ENCODE data around the gene ANAPC2. TPM values are rescaled to one million over a fixed set of nuclear protein-coding genes. Genes with fewer than 3 reads are reported as not detected.

Gene ANAPC2
- total RNA-seq, 1 donor from 2014 or later, result 39.2 TPM

- Histone ChIP-seq H3K27ac (ENCODE audit: low read depth, low read length) (no peak overlapping the region), H3K27me3 (ENCODE audit: insufficient read depth, low read length) (peaks cover 18% of the 10 kb centered on the region), H3K4me3 (ENCODE audit: insufficient read depth, low read depth, low read length) (no peak overlapping the region), H3K4me1 (ENCODE audit: insufficient read depth, low read length) (no peaks in the 10 kb centered on the region), H3K36me3 (ENCODE audit: insufficient read depth, low read length) (peaks cover 3% of the 10 kb centered on the region), H4K20me1 (ENCODE audit: insufficient read depth, low read length) (peaks cover 17% of the 10 kb centered on the region), H3K79me2 (ENCODE audit: insufficient read depth, low read length) (no peaks in the 10 kb centered on the region), H2AFZ (ENCODE audit: low read depth, low read length) (no peak overlapping the region), H3K9ac (ENCODE audit: low read length) (no peak overlapping the region), H3K4me2 (ENCODE audit: low read length) (no peak overlapping the region), H3K9me3 (ENCODE audit: insufficient read depth, low read depth, low read length) (no peaks in the 10 kb centered on the region)
- no peaks in the 10 kb centered on the region for H3K4me1 Mint-ChIP-seq (ENCODE audit: low read depth, unreplicated experiment)
- peaks cover 7% of the 10 kb centered on the region for H3K36me3 Mint-ChIP-seq (ENCODE audit: low read depth, unreplicated experiment)
- FAIRE-seq, result no peak
- no peak for TF ChIP-seq EZH2 (IDR thresholded peaks at IDR 0.05; ENCODE audit: insufficient read depth, low read length)
- H3K27me3 Mint-ChIP-seq (ENCODE audit: low read depth, unreplicated experiment), result peaks cover 15% of the 10 kb centered on the region
- H3K27ac Mint-ChIP-seq (ENCODE audit: unreplicated experiment), result no peak overlapping the region
- no peak overlapping the region for H3K4me3 Mint-ChIP-seq (ENCODE audit: unreplicated experiment)
- H3K9me3 Mint-ChIP-seq (ENCODE audit: unreplicated experiment), result no peaks in the 10 kb centered on the region
- no peak for DNase-seq (ENCODE audit: low read depth)
These were observed 15.2 kb downstream of the ANAPC2 start for GRCh38 chr9:137172901-137173795.

GRCh38 chr9:137171149-137171900 is 17.0 kb downstream of the ANAPC2 start:
- FAIRE-seq, result no peak
- TF ChIP-seq EZH2 (IDR thresholded peaks at IDR 0.05; ENCODE audit: insufficient read depth, low read length) (no peak), CTCF (IDR thresholded peaks at IDR 0.05; ENCODE audit: insufficient read depth, low read depth, low read length) (no peak)
- Histone ChIP-seq H3K27me3 (ENCODE audit: insufficient read depth, low read length) (peaks cover 25% of the 10 kb centered on the region), H3K9me3 (ENCODE audit: insufficient read depth, low read depth, low read length) (no peaks in the 10 kb centered on the region), H3K36me3 (ENCODE audit: insufficient read depth, low read length) (no peaks in the 10 kb centered on the region), H3K27ac (ENCODE audit: low read depth, low read length) (no peak overlapping the region), H3K4me1 (ENCODE audit: insufficient read depth, low read length) (no peaks in the 10 kb centered on the region), H3K4me2 (ENCODE audit: low read length) (no peak overlapping the region), H3K79me2 (ENCODE audit: insufficient read depth, low read length) (no peaks in the 10 kb centered on the region), H4K20me1 (ENCODE audit: insufficient read depth, low read length) (peaks cover 7% of the 10 kb centered on the region), H3K4me3 (ENCODE audit: insufficient read depth, low read depth, low read length) (no peak overlapping the region), H2AFZ (ENCODE audit: low read depth, low read length) (no peak overlapping the region), H3K9ac (ENCODE audit: low read length) (no peak overlapping the region)
- H3K27ac Mint-ChIP-seq (ENCODE audit: unreplicated experiment), result no peak overlapping the region
- H3K9me3 Mint-ChIP-seq (ENCODE audit: unreplicated experiment), result no peaks in the 10 kb centered on the region
- no peaks in the 10 kb centered on the region for H3K4me1 Mint-ChIP-seq (ENCODE audit: low read depth, unreplicated experiment)
- no peak overlapping the region for H3K4me3 Mint-ChIP-seq (ENCODE audit: unreplicated experiment)
- no peak for DNase-seq (ENCODE audit: low read depth)
- no peaks in the 10 kb centered on the region for H3K36me3 Mint-ChIP-seq (ENCODE audit: low read depth, unreplicated experiment)
- H3K27me3 Mint-ChIP-seq (ENCODE audit: low read depth, unreplicated experiment), result peaks cover 20% of the 10 kb centered on the region

- Mint-ChIP-seq H3K4me1 (ENCODE audit: low read depth, unreplicated experiment) (no peaks in the 10 kb centered on the region), H3K27ac (ENCODE audit: unreplicated experiment) (no peak overlapping the region), H3K27me3 (ENCODE audit: low read depth, unreplicated experiment) (peaks cover 22% of the 10 kb centered on the region), H3K4me3 (ENCODE audit: unreplicated experiment) (no peak overlapping the region), H3K36me3 (ENCODE audit: low read depth, unreplicated experiment) (no peaks in the 10 kb centered on the region), H3K9me3 (ENCODE audit: unreplicated experiment) (no peaks in the 10 kb centered on the region)
- Histone ChIP-seq H3K79me2 (ENCODE audit: insufficient read depth, low read length) (no peaks in the 10 kb centered on the region), H4K20me1 (ENCODE audit: insufficient read depth, low read length) (peaks cover under 1% of the 10 kb centered on the region), H3K9me3 (ENCODE audit: insufficient read depth, low read depth, low read length) (no peaks in the 10 kb centered on the region), H3K27ac (ENCODE audit: low read depth, low read length) (no peak overlapping the region), H2AFZ (ENCODE audit: low read depth, low read length) (no peak overlapping the region), H3K4me1 (ENCODE audit: insufficient read depth, low read length) (no peaks in the 10 kb centered on the region), H3K9ac (ENCODE audit: low read length) (no peak overlapping the region), H3K4me3 (ENCODE audit: insufficient read depth, low read depth, low read length) (no peak overlapping the region), H3K4me2 (ENCODE audit: low read length) (no peak overlapping the region), H3K27me3 (ENCODE audit: insufficient read depth, low read length) (peaks cover 31% of the 10 kb centered on the region), H3K36me3 (ENCODE audit: insufficient read depth, low read length) (no peaks in the 10 kb centered on the region)
- FAIRE-seq (no peak), DNase-seq (ENCODE audit: low read depth) (no peak)
- TF ChIP-seq CTCF (IDR thresholded peaks at IDR 0.05; ENCODE audit: insufficient read depth, low read depth, low read length), result no peak
- no peak for TF ChIP-seq EZH2 (IDR thresholded peaks at IDR 0.05; ENCODE audit: insufficient read depth, low read length)
These were observed 17.7 kb downstream of the ANAPC2 start for GRCh38 chr9:137170486-137171148.

Data from astrocyte (in vitro differentiated cells and primary cell).